Loucy (cell line): ENCODE results near the gene INSRR.

Source experiments
- CTCF ChIP-seq: fragments of 200-600 bp; sonication (generic); conservative IDR thresholded peaks from 2 replicates; pipeline ENCODE4 v1.5.1; 2014; ENCODE audit warnings: mild to moderate bottlenecking, antibody characterized with exemption, low read length
- EZH2phosphoT487 ChIP-seq: fragments of 200-600 bp; IDR thresholded peaks from 2 replicates; pipeline ENCODE4 v1.6.1; 2018; ENCODE audit warnings: antibody characterized with exemption, mild to moderate bottlenecking, moderate library complexity, borderline replicate concordance

DNA sequence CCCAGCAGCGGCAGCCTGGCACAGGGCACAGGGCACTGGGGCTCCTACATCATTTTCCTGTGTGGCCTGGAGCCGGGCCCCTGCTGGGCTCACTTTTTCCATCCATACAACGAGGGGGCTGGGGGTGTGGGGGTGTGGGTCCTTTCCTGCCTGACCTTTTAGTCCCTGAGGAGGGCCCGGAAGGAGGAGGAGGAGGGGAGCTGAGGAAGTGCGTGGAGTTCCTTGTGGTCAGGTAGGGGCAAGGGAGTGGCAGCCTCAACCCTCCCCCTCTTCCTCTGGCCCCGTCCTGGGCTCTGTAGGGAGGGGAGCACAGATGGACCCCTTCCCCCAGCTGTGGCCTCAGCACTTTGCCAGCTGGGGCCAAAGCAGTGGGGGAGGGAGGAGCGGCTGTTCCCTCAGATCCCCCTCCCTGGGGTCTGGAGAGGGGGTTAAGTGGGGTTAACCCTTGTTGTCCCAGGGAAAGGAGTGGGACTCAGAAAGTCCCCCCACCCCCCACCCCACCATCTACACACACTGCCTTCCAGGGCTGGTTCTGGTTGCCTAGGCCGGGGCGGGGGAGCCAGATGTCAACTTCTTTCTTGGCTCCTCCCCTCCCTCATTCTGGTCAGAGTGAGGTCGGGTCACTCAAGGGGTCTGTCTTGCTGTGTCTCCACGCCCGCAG, 7.5 kb upstream of the INSRR start:
- TF ChIP-seq CTCF (no peak), EZH2phosphoT487 (no peak)
